CD4-positive, alpha-beta T cell treated with Interleukin-6 at 100 ng/mL for 8 hours (primary cell): ENCODE measurements around the gene BRPF1.

Source experiments
- DNase-seq: peaks from one replicate; pipeline ENCODE4 v3.0.0-alpha.2; 2020; ENCODE audit warnings: mixed read lengths, low spot score

BRPF1 gene

GRCh38 chr3:9701711-9702110, 29.8 kb upstream of the BRPF1 start:
- no peak for DNase-seq

- DNase-seq, result no peak
These were observed 28.3 kb upstream of the BRPF1 start for GRCh38 chr3:9703240-9703639.

DNA sequence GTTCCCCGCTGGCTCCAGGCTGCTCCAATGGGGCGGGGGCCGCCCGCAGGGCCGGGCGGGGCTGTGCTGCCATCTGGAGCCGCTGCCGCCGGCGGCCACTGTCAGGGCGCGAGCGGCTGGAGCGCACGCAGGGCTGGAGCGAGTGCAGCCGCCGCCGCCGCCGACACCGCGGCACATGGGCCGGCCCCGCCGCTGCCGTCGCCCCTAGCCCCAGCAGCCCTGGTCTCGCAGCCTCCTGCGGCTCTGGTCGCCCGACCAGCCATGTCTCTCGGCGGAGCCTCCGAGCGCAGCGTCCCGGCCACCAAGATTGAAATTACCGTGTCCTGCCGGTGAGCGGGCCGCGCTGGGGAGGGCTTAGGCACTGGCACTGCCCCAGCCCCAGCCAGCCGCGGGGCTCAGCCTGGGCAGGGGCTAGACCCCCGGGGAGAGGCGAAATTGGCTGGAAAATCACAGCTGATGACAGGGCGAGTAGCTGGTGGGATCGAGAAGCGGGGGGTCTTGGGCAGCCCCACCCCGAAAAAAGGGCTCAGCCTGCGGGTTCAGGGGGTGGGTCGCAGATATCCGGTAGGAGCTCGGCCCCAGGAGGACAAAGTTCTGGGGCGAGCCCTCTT, 27.7 kb upstream of the BRPF1 start, which contains the start of gene CPNE9:
Gene CPNE9, plus strand, starts transcription at position 98 of the 611 bp plus-strand sequence. Its CDS starts 164 bp downstream, at position 262.
- DNase-seq, result no peak

GRCh38 chr3:9704347-9705322, 26.9 kb upstream of the BRPF1 start:
- no peak for DNase-seq

DNA sequence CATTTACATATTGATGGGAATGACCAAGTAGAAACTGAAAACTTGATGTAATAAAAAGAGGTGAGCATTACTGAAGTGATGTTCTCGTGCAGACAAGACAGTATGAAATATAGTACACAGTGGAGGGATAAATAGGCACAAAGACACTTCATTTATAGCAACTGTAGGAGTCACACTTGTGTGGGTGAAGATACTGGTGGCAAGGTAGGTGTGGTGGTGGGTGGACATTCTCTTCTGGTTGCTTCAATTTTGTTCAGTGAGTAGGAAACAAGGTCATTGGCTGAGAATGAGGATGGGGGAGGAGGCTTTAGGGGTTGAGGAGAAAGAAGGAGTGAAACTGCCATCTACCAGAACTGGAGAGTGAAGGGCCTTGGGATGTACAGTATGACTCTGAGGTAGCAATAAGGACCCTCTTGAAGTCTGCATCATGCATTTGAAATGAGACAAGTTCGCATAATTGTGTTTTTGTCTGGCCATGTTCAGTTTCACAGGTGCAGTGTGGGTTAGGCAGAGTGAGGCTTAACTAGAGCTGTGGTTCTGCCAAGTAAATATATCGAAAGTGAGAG, 21.3 kb upstream of the BRPF1 start:
- no peak for DNase-seq

- DNase-seq, result no peak
These were observed 19.1 kb upstream of the BRPF1 start for GRCh38 chr3:9712415-9712814.

DNA sequence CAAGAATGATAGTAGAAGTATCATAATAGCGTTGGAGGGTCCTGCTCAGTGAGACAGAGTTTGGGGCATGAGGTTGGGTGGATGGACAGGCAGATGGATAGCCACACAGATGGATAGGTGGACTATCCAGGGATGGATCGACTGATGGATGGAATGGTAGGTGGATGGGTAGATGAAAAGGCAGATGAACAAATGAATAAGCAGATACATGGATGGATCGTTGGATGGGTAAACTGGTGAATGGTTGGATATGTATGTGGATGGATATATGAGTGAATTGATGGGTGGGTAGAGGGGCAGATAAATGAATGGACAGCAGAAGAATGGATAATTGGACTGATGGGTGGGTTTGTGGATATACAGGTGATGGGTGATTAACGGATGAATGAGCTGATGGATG, 18.4 kb upstream of the BRPF1 start:
- no peak for DNase-seq

DNA sequence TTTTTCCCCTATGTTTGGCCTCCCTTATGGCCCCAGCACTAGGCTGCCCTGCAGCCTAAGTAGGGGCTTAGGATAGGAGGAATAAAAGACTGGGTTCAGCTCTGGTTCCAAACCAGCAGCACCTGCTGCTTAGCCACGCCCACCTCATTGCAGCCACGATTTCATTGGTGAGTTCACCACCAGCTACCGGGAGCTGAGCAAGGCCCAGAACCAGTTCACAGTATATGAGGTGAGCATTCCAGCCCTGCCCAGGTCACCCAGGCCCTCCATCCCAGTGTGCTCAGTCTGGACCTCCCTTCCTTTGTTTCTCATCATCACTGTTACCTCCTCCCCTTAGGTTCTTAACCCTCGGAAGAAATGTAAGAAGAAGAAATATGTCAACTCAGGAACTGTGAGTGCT, 16.4 kb upstream of the BRPF1 start:
- no peak for DNase-seq

DNA sequence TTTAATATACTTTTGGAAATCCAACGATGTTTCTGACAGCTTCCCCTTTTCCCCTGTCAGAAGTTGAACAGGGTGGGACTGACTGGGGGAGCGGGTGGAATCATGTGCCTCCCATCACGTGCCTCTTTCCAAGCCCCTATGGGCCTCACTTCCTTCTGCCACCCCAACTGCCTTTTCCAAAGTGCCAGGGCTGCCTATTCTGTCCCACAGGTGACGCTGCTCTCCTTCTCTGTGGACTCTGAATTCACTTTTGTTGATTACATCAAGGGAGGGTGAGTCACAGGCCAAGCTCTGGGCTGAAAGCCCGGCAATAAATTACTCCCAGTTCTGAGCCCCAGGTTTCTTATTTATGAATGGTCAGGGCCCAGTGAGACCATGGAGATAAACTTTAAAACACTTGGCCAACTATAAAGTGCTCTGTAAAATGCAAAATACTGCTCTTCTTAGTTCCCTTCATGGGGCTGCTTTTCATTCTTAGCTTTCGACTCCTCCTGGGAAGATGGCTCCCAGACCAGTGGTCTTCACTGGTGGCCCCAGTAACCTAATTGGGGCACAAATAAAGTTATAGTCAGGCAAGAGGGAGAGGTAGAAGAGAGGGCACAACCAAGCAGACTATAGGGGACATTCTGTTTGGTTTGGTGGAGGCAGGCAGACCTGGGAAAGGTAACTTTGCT, 15.6 kb upstream of the BRPF1 start:
- peak; percentile 30 for DNase-seq

GRCh38 chr3:9716801-9717555, 14.6 kb upstream of the BRPF1 start:
- no peak for DNase-seq

DNA sequence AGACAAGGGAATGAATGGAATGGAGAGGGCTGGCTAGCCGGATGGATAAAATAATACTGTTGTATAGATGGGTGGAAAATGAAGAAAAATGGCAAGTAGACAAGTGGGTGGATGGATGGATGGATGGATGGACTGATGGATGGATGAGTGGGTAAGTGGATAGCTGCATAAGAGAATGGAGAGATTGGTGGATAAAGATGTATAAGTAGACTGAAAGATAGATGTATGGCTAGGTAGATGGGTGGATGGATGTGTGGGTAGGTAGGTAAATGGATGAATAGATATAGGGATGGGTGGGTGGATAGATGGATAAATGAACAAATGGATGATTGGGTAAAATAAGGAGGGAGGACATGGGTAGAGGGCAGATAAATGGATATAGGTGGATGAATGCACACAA, 14.0 kb upstream of the BRPF1 start:
- DNase-seq, result no peak

- no peak for DNase-seq
These were observed 13.4 kb upstream of the BRPF1 start for GRCh38 chr3:9718118-9718517.

DNA sequence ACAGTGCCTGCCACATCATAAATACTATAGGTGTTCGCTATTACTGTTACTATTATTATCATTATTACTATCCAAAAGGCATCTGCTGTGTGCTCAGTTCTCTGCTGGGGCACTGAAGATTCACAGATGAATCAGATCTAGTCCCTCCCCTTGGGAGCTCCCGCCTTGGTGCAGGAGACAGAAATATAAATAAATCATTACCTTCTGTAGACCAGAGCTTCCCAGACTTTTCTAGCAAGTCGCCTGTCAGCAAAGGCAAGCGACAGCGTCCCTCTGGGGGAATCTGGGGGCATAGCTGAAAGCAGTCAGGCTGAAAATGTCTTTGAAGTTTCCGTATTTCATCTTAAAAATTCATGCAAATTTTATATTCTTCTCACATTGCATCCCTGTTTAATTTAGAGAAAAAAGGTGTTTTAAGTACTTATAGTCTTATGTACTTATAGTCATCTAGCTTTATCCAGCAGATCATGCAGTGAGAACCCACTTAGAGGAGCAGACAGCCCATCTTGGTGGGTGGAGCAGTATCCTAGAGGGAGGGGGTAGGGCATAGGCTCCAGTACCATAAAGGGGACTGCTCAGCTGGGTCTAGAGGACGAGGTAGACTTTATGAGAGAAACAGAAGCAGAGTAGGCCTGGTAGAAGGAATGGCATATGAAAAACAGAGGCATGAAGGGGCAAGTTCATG, 10.4 kb upstream of the BRPF1 start:
- DNase-seq, result no peak

- no peak for DNase-seq
These were observed 9.9 kb upstream of the BRPF1 start for GRCh38 chr3:9721700-9722060.

DNA sequence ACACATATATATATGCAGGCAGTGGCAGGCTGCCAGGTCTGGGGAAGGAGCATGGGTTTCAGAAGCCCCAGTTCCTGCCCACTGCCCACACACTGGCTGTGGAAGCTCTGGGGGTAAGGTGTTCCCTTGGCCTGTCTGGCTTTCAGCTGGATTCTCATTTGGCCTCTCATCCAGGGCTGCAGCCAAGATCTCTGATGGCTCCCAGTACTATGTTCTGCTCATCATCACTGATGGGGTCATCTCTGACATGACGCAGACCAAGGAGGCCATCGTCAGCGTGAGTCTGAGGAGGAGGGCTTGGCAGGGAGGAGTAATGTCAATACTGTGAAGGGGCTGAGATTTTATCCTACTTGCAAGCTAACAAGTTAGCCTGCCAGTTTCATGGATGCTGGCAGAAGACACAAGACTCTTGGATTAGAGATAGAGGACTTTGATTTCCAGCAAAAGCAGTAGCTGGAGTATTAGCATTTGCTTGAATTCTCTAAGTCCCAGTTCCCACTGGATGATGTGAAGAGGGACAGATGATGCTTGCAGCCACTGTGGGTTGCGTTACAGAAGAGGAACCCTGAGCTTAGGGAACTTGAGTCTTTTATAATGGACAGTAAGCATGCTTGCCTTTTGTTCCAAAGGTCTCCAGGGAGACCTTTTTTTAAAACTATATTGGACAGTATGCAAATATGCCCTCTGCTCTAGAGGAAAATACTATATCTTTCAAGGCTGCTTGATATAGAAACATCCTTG, 5.6 kb upstream of the BRPF1 start:
- DNase-seq, result no peak

GRCh38 chr3:9727041-9727595, 4.4 kb upstream of the BRPF1 start:
- peak; percentile 74 for DNase-seq

DNA sequence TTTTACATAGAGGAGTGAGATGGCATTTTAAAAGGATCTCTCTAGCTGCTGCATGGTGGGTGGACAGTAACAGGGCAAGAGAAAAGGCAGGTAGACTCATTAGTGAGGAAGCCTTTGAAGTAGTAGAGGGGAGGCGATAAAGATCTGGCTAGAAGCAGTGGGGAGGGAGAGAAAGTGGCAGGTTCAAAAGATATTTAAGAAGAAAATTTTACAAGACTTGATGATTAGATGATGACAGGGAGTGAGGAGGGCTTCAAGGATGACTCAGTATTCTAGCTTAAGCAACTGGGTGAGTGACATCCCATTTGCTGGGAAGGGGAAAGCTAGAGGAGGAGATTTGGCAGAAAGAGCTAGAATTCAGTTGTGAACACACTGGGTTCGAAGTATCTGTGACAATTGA, 3.8 kb upstream of the BRPF1 start:
- DNase-seq, result no peak

GRCh38 chr3:9729419-9729818, 2.1 kb upstream of the BRPF1 start:
- no peak for DNase-seq

DNA sequence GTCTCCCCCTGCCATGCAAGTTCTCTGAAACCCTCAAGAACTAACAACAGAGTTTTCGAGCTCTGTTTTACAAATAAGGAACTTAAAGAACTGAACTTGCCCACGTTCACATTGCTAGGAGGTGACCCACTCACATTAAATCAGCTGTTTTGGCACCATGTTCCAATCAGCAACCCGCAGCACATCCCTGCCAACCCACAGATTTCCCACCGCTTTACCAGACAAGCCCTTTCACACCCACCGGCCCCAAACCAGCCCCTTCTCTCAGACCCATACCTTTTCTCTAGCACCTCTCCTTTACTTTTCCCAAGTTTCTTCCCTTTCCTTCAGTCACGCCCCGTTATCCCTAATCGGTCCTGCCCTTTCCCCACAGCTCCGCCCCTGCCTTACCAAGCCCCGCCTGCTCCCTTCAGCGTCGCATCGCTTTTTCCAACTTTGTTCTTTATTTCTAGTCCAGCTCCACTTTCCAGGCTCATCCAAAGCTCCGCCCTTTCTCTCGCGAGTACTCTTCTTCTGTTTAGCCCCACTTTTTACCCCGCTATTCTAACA, 804 bp upstream of the BRPF1 start:
- DNase-seq, result no peak
